Peyer's patch (tissue), 4 donors: ENCODE measurements around the gene NDUFS1. TPM values are rescaled to one million over a fixed set of nuclear protein-coding genes. Genes with fewer than 3 reads are reported as not detected.
"Not testable (repeated sequence)": the region's sequence is repeated elsewhere in the genome, so short reads cannot be mapped to it uniquely, and the experiment has no call there.

Experiments used
- DNase-seq, 3 donors: peaks; one replicate each; pipeline ENCODE4 v3.0.0-alpha.2; 2017 to 2019
- H3K27ac ChIP-seq, 4 donors: fragments of 200-600 bp; sonication (generic); one replicate each; pipeline ENCODE4 v1.5.1; 2016 to 2019
- H3K27me3 ChIP-seq, 2 donors: fragments of 200-600 bp; sonication (generic); one replicate each; pipeline ENCODE4 v1.5.1; 2019
- H3K36me3 ChIP-seq, 3 donors: fragments of 200-600 bp; sonication (generic); one replicate each; pipeline ENCODE4 v1.5.1; 2016 to 2019
- H3K4me1 ChIP-seq, 4 donors: fragments of 200-600 bp; sonication (generic); one replicate each; pipeline ENCODE4 v1.5.1; 2016 to 2019
- H3K4me3 ChIP-seq, 4 donors: fragments of 200-600 bp; sonication (generic); 1 replicate in 3 of 4; 2 replicates in 1 of 4; pipeline ENCODE4 v1.5.1; 2016 to 2019; ENCODE audit warnings: mild to moderate bottlenecking in 1 of 4
- H3K9me3 ChIP-seq, 4 donors: fragments of 200-600 bp; sonication (generic); one replicate each; pipeline ENCODE4 v1.5.1; 2016 to 2019; ENCODE audit warnings: mild to moderate bottlenecking in 1 of 4
- POLR2A ChIP-seq, 2 donors: fragments of 450-650 bp; IDR thresholded peaks; one replicate each; pipeline ENCODE4 v1.5.1; 2017; ENCODE audit warnings: antibody characterized with exemption in 2 of 2, mild to moderate bottlenecking in 2 of 2, moderate library complexity in 2 of 2
- total RNA-seq, 4 donors: library from RNA; depleted of rRNA; stranded (reverse); fragments of >200 nt; gene quantifications; one replicate each; pipeline ENCODE4 v1.1.0, GENCODE V29; 2016
- TF ChIP-seq, protein P1 (sequence below), 6 experiments: fragments of 450-650 bp in 4 of 6; fragments of 200-600 bp in 2 of 6; sonication (generic) in 1 of 6; IDR thresholded peaks; one replicate each; pipeline ENCODE4 v1.5.1; 2017 to 2019; ENCODE audit warnings: antibody characterized with exemption in 6 of 6, mild to moderate bottlenecking in 3 of 6, moderate library complexity in 1 of 6

NDUFS1 gene
- 10 to 100 TPM; 81.9 to 95.3 (median 89.3) TPM for total RNA-seq

DNA sequence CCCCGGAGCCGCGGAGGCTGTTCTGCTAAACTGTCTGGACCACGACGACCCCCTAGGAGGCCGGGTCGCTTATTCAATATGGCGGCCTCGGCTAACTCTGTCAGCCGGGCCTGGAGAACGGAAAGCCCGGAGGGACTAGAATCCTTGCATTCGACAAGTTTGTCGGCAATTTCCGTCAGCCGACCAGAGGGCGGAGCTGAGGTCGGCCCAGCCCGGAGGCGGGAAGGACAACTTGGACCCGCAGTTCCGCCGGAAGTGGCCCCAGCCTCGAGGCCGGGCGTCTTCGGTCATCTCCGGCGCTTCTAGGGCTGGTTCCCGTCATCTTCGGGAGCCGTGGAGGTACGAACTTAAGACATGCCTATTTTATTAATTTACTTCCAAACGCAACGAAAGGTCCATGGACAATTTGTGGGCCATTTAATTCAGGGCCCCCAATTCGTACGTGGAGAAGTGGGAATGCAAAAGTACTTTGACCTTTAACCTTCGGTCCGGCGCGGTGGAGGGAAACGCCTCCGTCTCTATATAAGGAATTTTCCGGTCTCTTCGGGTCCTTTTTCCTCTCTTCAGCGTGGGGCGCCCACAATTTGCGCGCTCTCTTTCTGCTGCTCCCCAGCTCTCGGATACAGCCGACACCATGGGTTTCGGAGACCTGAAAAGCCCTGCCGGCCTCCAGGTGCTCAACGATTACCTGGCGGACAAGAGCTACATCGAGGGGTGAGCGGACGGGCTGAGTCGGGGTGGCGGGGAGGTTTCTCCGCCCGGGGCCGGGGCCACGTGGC, at the start of gene NDUFS1, which contains the start of gene EEF1B2:
Gene NDUFS1 (minus strand): TSS at position 99 of the 779 bp plus-strand sequence. CDS start 5,766 bp downstream, outside the sequence.
Gene EEF1B2 (plus strand): TSS at position 550 of the 779 bp plus-strand sequence. CDS start 85 bp downstream, at position 635.
- H3K4me3 ChIP-seq: peak within 1 kb of the TSS; percentile 69 to 97 (median 80)
- peaks cover 0 to 30% (median 0%) of the 10 kb centered on the region in 3 donors for H3K36me3 ChIP-seq
- H3K27me3 ChIP-seq: no peaks in the 10 kb centered on the region
- peak within 1 kb of the TSS; percentile 88 to 95 (median 90) for H3K27ac ChIP-seq
- peak; percentile 95 to 99 (median 97) for DNase-seq
- TF ChIP-seq POLR2A (IDR thresholded peaks at IDR 0.05): peak; percentile 46 to 60
- TF ChIP-seq, protein P1, sequence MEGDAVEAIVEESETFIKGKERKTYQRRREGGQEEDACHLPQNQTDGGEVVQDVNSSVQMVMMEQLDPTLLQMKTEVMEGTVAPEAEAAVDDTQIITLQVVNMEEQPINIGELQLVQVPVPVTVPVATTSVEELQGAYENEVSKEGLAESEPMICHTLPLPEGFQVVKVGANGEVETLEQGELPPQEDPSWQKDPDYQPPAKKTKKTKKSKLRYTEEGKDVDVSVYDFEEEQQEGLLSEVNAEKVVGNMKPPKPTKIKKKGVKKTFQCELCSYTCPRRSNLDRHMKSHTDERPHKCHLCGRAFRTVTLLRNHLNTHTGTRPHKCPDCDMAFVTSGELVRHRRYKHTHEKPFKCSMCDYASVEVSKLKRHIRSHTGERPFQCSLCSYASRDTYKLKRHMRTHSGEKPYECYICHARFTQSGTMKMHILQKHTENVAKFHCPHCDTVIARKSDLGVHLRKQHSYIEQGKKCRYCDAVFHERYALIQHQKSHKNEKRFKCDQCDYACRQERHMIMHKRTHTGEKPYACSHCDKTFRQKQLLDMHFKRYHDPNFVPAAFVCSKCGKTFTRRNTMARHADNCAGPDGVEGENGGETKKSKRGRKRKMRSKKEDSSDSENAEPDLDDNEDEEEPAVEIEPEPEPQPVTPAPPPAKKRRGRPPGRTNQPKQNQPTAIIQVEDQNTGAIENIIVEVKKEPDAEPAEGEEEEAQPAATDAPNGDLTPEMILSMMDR (IDR thresholded peaks at IDR 0.05): peak in 1 of 6 experiments; percentile 14
- H3K4me1 ChIP-seq: peaks cover 0 to 23% (median 2%) of the 10 kb centered on the region in 4 donors
- H3K9me3 ChIP-seq: no peaks in the 10 kb centered on the region

DNA sequence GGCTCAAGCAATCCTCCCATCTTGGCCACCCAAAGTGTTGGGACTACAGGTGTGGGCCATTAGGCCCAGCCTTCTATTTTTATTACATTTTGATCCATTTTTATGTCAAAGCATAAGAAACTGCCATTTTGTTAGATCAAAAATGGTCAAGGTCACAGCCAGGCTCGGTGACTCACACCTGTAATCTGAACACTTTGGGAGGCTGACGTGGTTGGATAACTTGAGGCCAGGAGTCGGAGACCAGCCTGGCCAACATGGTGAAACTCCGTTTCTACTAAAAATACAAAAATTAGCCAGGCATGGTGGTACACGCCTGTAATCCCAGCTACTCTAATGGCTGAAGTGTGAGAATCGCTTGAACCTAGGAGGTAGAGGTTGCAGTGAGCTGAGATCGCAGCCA, 49.7 kb upstream of the NDUFS1 start:
- TF ChIP-seq, protein P1 (IDR thresholded peaks at IDR 0.05): no peak
- no peak for TF ChIP-seq POLR2A (IDR thresholded peaks at IDR 0.05)
- Histone ChIP-seq H3K36me3 (no peaks in the 10 kb centered on the region), H3K27me3 (no peaks in the 10 kb centered on the region), H3K4me3 (no peak overlapping the region), H3K4me1 (no peaks in the 10 kb centered on the region), H3K9me3 (no peaks in the 10 kb centered on the region), H3K27ac (no peak overlapping the region)
- no peak for DNase-seq

DNA sequence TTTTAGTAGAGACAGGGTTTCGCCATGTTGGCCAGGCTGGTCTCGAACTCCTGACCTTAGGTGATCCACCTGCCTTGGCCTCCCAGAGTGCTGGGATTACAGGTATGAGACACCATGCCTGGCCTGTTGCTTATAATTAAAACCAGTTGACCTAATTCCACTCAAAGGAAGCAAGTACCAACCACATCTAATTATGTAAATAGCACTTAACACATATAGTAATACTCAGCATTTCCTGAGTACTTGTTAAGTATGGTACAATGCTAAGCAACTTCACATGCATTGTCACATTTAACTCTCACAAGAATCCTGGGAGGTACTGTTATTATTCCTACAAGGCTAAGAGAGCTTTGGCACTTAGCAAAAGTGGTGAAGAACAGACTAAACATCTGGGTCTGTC, 48.1 kb upstream of the NDUFS1 start:
- not testable (repeated sequence) for DNase-seq, H3K4me1 ChIP-seq, H3K36me3 ChIP-seq, H3K27me3 ChIP-seq, H3K27ac ChIP-seq, H3K4me3 ChIP-seq, H3K9me3 ChIP-seq

DNA sequence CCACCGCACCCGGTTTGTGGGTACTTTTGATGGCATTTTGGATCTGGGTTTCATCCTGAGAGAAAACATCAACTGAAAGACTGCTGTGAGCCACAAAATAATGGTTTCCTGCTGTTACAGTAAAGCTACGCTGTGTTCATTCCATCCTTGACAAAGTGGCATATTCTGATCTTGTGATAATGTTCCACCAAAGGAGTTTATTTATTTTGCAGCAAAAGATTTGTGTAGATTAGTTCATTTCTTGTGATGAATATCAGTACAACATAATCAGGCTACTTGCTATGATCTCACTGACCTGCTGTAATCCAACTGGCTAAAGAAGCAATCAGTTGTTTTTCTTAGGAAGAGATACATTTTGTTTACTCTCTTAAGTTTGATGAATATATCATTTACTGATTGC, 45.5 kb upstream of the NDUFS1 start:
- no peaks in the 10 kb centered on the region for H3K4me1 ChIP-seq
- H3K4me3 ChIP-seq: no peak overlapping the region
- H3K27ac ChIP-seq: no peak overlapping the region
- TF ChIP-seq, protein P1 (IDR thresholded peaks at IDR 0.05): no peak
- no peak for TF ChIP-seq POLR2A (IDR thresholded peaks at IDR 0.05)
- no peak for DNase-seq
- no peaks in the 10 kb centered on the region for H3K9me3 ChIP-seq
- no peaks in the 10 kb centered on the region for H3K27me3 ChIP-seq
- H3K36me3 ChIP-seq: no peaks in the 10 kb centered on the region

DNA sequence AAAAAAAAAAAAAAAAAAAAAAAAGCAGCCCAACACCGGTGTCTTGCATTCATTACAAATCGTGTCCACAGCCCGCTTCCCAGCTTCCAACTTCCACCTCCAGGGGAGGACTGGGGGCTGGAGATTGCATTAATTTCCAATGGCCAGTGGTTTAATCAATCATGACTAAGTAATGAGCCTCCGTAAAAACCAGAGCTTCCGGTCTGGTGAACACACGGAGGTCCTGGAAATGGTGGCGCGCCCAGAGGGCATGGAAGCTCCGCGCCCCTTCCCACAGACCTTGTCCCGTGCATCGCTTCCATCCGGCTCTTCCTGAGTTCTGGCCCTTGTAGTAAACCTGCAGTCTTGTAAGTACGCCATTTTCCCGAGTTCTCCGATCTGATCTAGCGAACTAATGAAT, 44.1 kb upstream of the NDUFS1 start:
- no peak for DNase-seq
- H3K4me1 ChIP-seq: no peaks in the 10 kb centered on the region

DNA sequence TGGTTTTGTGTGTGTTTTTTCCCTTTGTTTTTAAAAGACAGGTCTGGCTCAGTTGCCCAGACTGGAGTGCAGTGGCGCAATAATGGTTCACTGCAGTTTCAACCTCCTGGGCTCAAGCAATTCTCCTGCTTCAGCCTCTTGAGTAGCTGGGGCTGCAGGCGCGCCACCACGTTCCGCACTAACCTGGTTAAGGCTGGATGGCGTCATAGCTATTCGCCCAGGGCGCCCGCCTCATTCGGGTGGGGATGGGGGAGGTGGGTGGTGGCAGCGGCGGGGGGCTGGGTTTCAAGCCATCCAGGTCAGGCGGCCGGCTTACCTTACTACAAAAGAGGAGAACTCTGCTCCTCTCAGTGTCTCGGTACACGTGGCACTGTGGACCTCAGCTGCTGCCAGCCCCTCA, 43.2 kb upstream of the NDUFS1 start:
- H3K27ac ChIP-seq: no peak overlapping the region
- TF ChIP-seq, protein P1 (IDR thresholded peaks at IDR 0.05): no peak
- TF ChIP-seq POLR2A (IDR thresholded peaks at IDR 0.05): no peak
- no peak overlapping the region for H3K4me3 ChIP-seq
- H3K9me3 ChIP-seq: no peaks in the 10 kb centered on the region
- DNase-seq: no peak
- no peaks in the 10 kb centered on the region for H3K27me3 ChIP-seq
- H3K36me3 ChIP-seq: no peaks in the 10 kb centered on the region
- no peaks in the 10 kb centered on the region for H3K4me1 ChIP-seq

More for the DNA sequence above, 44.1 kb upstream of the NDUFS1 start:
- H3K9me3 ChIP-seq: no peaks in the 10 kb centered on the region
- no peak overlapping the region for H3K4me3 ChIP-seq
- no peak overlapping the region for H3K27ac ChIP-seq
- H3K36me3 ChIP-seq: no peaks in the 10 kb centered on the region
- H3K27me3 ChIP-seq: no peaks in the 10 kb centered on the region
- no peak for TF ChIP-seq POLR2A (IDR thresholded peaks at IDR 0.05)
- TF ChIP-seq, protein P1 (IDR thresholded peaks at IDR 0.05): no peak
